ENCODE results near the gene KLHDC7B. TPM values are rescaled to one million over a fixed set of nuclear protein-coding genes. Genes with fewer than 3 reads are reported as not detected.
"Not testable (repeated sequence)": the region's sequence is repeated elsewhere in the genome, so short reads cannot be mapped to it uniquely, and the experiment has no call there.

Gene KLHDC7B
- total and polyA plus RNA-seq, 2 of the 13 experiments (the other 11 are each of a cell fraction or from before 2014, with no cell fraction given): 0.11 TPM; not detected in 1

GRCh38 chr22:50532824-50533796, 12.6 kb upstream of the KLHDC7B start:
- ATAC-seq: no peak
- peak overlapping the region; percentile 73; the same call in 1 of the 2 replicates for H3K9ac ChIP-seq (ENCODE audit: insufficient read depth, low read depth, low read length)
- no peaks in the 10 kb centered on the region for H3K36me3 ChIP-seq (replicated peaks in 1 of 2; ENCODE audit: control insufficient read depth in 1 of 2, insufficient read depth in 2 of 2, low read length in 2 of 2)
- TF ChIP-seq POLR2AphosphoS5 (IDR thresholded peaks at IDR 0.05; ENCODE audit: low read depth, low read length) (0 out of 2 replicates have a peak, but pooled peaks have one; percentile 19), ZNF121 (CRISPR knock-in tag; IDR thresholded peaks at IDR 0.05) (0 out of 2 replicates have a peak, but pooled peaks have one; percentile 31), TBX3 (IDR thresholded peaks at IDR 0.05; ENCODE audit: borderline replicate concordance) (no peak)
- 0 out of 5 replicates have a peak, but pooled peaks cover 0 to 6% of the 10 kb centered on the region in 2 experiments for H3K27me3 ChIP-seq (ENCODE audit: control insufficient read depth in 1 of 2, insufficient read depth in 2 of 2, low read length in 2 of 2)
- DNase-seq (ENCODE audit: low spot score): no peak
- H4K20me1 ChIP-seq (ENCODE audit: insufficient read depth, low read length): no peaks in the 10 kb centered on the region
- no peak for FAIRE-seq
- no peaks in the 10 kb centered on the region for H3K79me2 ChIP-seq (ENCODE audit: insufficient read depth, low read length)
- intact Hi-C loops (cut with micrococcal nuclease; ENCODE audit: unreplicated experiment) (no loop called here), in situ Hi-C loops (cut with HindIII; ENCODE audit: extremely low pct_ligation_motif_present, low pct_unique_long_range_greater_than_20kb) (loop anchor here (5.0 kb wide), 1 partner anchor 34 kb away; no protein-coding TSS in a partner anchor)
- H3K27ac ChIP-seq (ENCODE audit: extremely low read length, insufficient read depth, low read length): no peak overlapping the region
- no peaks in the 10 kb centered on the region for H3K9me3 ChIP-seq (ENCODE audit: low read length)
- no peak overlapping the region for H2AFZ ChIP-seq (ENCODE audit: low read length)
- H3K4me3 ChIP-seq (replicated peaks in 1 of 3; ENCODE audit: insufficient read depth in 1 of 3, low read depth in 2 of 3, low read length in 3 of 3): peak overlapping the region in 1 of 3 experiments; percentile 58; a peak in 1 of 6 replicates
- 46% methylated on average over 19 of the region's 19 CpGs for WGBS (ENCODE audit: low lambda C conversion rate)
- BruUV-seq (replicated peaks): no TSS peak
- ChIA-PET POLR2A (interaction anchor here (0.8 to 5.9 kb wide), 4 partner anchors 8 to 49 kb away, joined by 3 to 34 read pairs (median 10); partner anchors contain the start of genes CHKB, KLHDC7B and SCO2), CTCF (ENCODE audit: low intra/inter-chr PET ratio, low total read pairs) (no interaction called here)
- H3K4me2 ChIP-seq (ENCODE audit: low read depth, low read length): peak overlapping the region; percentile 84
- peaks cover 58% of the 10 kb centered on the region for H3K4me1 ChIP-seq (ENCODE audit: insufficient read depth, low read length)

- H3K9me3 ChIP-seq (ENCODE audit: low read length); H3K9ac ChIP-seq (ENCODE audit: insufficient read depth, low read depth, low read length); H4K20me1 ChIP-seq (ENCODE audit: insufficient read depth, low read length); FAIRE-seq; H3K27ac ChIP-seq (ENCODE audit: extremely low read length, insufficient read depth, low read length); BruUV-seq (replicated peaks); DNase-seq (ENCODE audit: low spot score); intact Hi-C loops (cut with micrococcal nuclease; ENCODE audit: unreplicated experiment); H3K36me3 ChIP-seq (replicated peaks in 1 of 2; ENCODE audit: control insufficient read depth in 1 of 2, insufficient read depth in 2 of 2, low read length in 2 of 2); CTCF ChIA-PET (ENCODE audit: low intra/inter-chr PET ratio, low total read pairs); H3K79me2 ChIP-seq (ENCODE audit: insufficient read depth, low read length); ATAC-seq; H2AFZ ChIP-seq (ENCODE audit: low read length); H3K27me3 ChIP-seq (ENCODE audit: control insufficient read depth in 1 of 2, insufficient read depth in 2 of 2, low read length in 2 of 2): not testable (repeated sequence)
- 16% methylated on average over 15 of the region's 21 CpGs for WGBS (ENCODE audit: low lambda C conversion rate)
- in situ Hi-C loops (cut with HindIII; ENCODE audit: extremely low pct_ligation_motif_present, low pct_unique_long_range_greater_than_20kb): loop anchor here (5.0 kb wide), 1 partner anchor 33 kb away; no protein-coding TSS in a partner anchor
- Histone ChIP-seq H3K4me1 (ENCODE audit: insufficient read depth, low read length) (peaks cover 51% of the 10 kb centered on the region), H3K4me3 (replicated peaks in 1 of 3; ENCODE audit: insufficient read depth in 1 of 3, low read depth in 2 of 3, low read length in 3 of 3) (peak overlapping the region in 1 of 3 experiments; percentile 10; a peak in 1 of 6 replicates), H3K4me2 (ENCODE audit: low read depth, low read length) (peak overlapping the region; percentile 84)
- POLR2A ChIA-PET: interaction anchor here (1.0 to 5.9 kb wide), 4 partner anchors 9 to 35 kb away, joined by 3 to 34 read pairs (median 8); partner anchors contain the start of genes KLHDC7B, SCO2 and SYCE3
- TF ChIP-seq MAFK (conservative IDR thresholded peaks at IDR 0.05 in 1 of 2, IDR thresholded peaks at IDR 0.05 in 1 of 2; ENCODE audit: low read length in 2 of 2): peak; percentile 37 to 54; a peak in 2 of 4 replicates
- TF ChIP-seq ZGPAT (CRISPR knock-in tag; IDR thresholded peaks at IDR 0.05): 0 out of 2 replicates have a peak, but pooled peaks have one; percentile 23
- peak; percentile 70 for TF ChIP-seq AKAP8 (CRISPR knock-in tag; IDR thresholded peaks at IDR 0.05)
- 0 out of 2 replicates have a peak, but pooled peaks have one; percentile 15 for TF ChIP-seq MAFF (IDR thresholded peaks at IDR 0.05; ENCODE audit: low read depth, low read length)
- peak; percentile 89 for TF ChIP-seq RAD51 (IDR thresholded peaks at IDR 0.05; ENCODE audit: borderline replicate concordance)
- peak; percentile 79 for TF ChIP-seq USF2 (IDR thresholded peaks at IDR 0.05; ENCODE audit: low read depth, low read length)
- peak; percentile 39; the same call in 1 of the 2 replicates for TF ChIP-seq USF2 (CRISPR knock-in tag; IDR thresholded peaks at IDR 0.05; ENCODE audit: borderline replicate concordance)
Measured at GRCh38 chr22:50533856-50534711, 11.6 kb upstream of the KLHDC7B start.
